Raji (cell line): Measurements from ENCODE around the gene TMEM175.

Experiments used
- POLR2A ChIP-seq: IDR thresholded peaks from 2 replicates; pipeline ENCODE4 v1.6.1; 2011; ENCODE audit warnings: low read depth, low read length, control low read depth; ENCODE audit not compliant: insufficient read depth

The TMEM175 gene

GRCh38 chr4:906339-907102, 25.7 kb upstream of the TMEM175 start:
- TF ChIP-seq POLR2A: no peak

DNA sequence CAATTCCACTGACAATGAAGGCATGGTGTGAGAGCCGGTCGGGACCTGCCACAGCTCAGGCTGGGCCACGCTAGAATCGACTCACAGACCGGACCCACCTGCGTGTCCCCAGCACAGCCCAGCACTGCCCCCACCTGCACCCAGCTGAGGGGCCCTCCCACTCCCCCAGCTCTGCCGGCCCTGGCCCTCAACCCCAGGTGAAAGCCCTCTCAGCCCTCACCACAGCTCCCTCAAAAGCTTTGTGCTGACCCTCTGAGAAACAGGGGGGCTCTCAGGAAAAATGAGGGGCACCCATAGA, 25.2 kb upstream of the TMEM175 start:
- no peak for TF ChIP-seq POLR2A

- TF ChIP-seq POLR2A: no peak
Measured at GRCh38 chr4:907691-908425, 24.4 kb upstream of the TMEM175 start.

- TF ChIP-seq POLR2A: no peak
Measured at GRCh38 chr4:909131-909571, 23.1 kb upstream of the TMEM175 start.

DNA sequence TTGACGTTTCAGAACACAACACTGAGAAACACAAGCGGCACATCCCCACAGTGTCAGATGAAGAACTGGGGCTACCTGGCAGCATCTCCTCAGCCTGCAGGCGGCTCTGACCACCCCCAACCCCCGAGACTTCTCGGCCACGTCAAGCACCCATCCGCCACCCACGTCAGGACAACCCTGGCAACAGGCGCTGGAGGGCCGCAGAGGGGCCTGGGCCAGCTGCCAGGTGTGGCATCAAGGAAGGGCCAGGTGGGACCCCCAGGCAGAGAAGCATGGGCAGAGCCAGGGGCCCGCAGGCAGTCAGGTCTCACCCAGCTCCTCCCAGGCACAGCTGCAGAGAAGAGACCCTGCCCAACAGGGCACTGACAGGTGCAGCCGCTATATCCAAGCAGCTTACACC, 22.4 kb upstream of the TMEM175 start:
- no peak for TF ChIP-seq POLR2A

GRCh38 chr4:910366-911091, 21.7 kb upstream of the TMEM175 start:
- no peak for TF ChIP-seq POLR2A

DNA sequence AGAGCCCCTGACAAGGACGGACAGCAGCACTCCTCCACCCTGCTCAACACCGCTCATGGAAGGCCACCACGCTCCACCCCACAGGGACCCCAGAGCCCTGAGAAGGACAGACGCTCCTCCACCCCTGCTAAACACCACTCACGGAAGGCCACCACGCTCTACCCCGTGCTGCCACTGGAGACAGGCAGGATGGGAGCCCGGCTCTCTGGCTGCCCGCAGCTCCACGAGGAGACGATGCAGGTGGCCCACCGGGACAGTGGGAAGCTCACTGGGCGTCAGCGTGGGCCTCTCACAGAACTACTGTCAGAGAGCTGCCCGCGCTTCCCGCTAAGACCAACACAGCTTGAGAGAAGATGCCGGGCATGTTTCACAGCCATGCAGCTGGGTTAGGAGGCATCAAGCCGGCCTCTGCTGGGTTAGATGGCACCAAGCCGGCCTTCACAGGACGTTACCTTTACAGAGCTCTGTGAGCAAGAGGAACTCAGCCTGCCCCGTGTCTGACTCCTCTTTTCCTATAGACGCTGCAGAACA, 21.0 kb upstream of the TMEM175 start:
- TF ChIP-seq POLR2A: no peak

GRCh38 chr4:911871-912490, 20.3 kb upstream of the TMEM175 start:
- no peak for TF ChIP-seq POLR2A

GRCh38 chr4:912548-913279, 19.5 kb upstream of the TMEM175 start:
- no peak for TF ChIP-seq POLR2A

GRCh38 chr4:913280-913618, 19.0 kb upstream of the TMEM175 start:
- no peak for TF ChIP-seq POLR2A

- no peak for TF ChIP-seq POLR2A
Measured at GRCh38 chr4:914531-914930, 17.7 kb upstream of the TMEM175 start.

DNA sequence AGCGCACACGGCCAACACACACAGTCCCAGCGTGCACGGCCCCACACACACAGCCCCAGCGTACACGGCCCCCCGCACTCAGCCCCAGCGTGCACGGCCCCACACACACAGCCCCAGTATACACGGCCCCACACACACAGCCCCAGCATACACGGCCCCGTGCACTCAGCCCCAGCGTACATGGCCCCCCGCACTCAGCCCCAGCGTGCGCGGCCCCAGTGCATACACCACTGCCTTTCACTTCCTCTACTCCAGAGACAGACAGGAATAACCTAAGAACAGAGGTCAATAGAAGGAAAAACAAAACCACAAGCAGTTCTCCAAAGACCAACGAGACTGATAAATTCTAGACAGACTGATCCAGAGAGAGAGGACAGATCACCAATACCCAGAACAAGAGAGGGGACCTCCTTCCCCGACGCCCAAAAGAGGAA, 17.2 kb upstream of the TMEM175 start:
- TF ChIP-seq POLR2A: no peak

DNA sequence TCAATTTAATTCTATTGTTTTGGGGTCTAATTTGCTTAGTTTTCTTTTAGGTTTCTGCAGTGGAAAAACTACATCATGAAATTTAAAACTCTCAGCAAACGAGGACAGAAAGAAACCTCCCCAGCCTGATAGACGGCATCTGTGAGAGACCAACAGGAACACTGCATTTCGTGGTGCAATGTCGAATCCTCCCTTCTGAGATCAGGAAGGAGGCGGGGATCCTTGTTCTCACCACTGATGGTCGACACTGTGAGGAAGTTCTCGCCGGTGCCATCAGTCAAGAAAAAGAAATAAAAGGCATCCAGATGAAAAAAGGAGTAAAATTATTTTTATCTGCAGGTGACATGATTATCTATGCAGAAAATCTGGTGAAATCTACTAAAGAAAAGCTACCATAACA, 16.7 kb upstream of the TMEM175 start:
- no peak for TF ChIP-seq POLR2A

- TF ChIP-seq POLR2A: no peak
Measured at GRCh38 chr4:917466-917865, 14.8 kb upstream of the TMEM175 start.

- TF ChIP-seq POLR2A: no peak
Measured at GRCh38 chr4:917992-918391, 14.3 kb upstream of the TMEM175 start.
